DMS153 treated with DMSO at 0.1 percent for 48 hours (cell line): ENCODE measurements around the gene TUBGCP2.
"Not testable (repeated sequence)": the region's sequence is repeated elsewhere in the genome, so short reads cannot be mapped to it uniquely, and the experiment has no call there.

Experiments
- DNase-seq: peaks from one replicate; lab custom pipeline; 2025; ENCODE audit not compliant: unreplicated experiment; lab: John Stamatoyannopoulos, UW

TUBGCP2 gene

GRCh38 chr10:133270204-133270603 lies 38.5 kb downstream of the TUBGCP2 start:
- DNase-seq, result no peak

GRCh38 chr10:133269367-133269766 lies 39.3 kb downstream of the TUBGCP2 start:
- no peak for DNase-seq

- no peak for DNase-seq
Observed at GRCh38 chr10:133268532-133268931, 40.1 kb downstream of the TUBGCP2 start.

- DNase-seq, result no peak
Observed at GRCh38 chr10:133267829-133268228, 40.8 kb downstream of the TUBGCP2 start.

GRCh38 chr10:133267293-133267692 lies 41.4 kb downstream of the TUBGCP2 start:
- no peak for DNase-seq

- DNase-seq, result no peak
Observed at GRCh38 chr10:133266056-133266795, 42.4 kb downstream of the TUBGCP2 start.

- not testable (repeated sequence) for DNase-seq
Observed at GRCh38 chr10:133265052-133265451, 43.6 kb downstream of the TUBGCP2 start.

- DNase-seq, result no peak
Observed at GRCh38 chr10:133264461-133264860, 44.2 kb downstream of the TUBGCP2 start.

- DNase-seq, result no peak
Observed at GRCh38 chr10:133263674-133264073, 45.0 kb downstream of the TUBGCP2 start.

GRCh38 chr10:133262696-133263095 lies 46.0 kb downstream of the TUBGCP2 start:
- no peak for DNase-seq

- no peak for DNase-seq
Observed at GRCh38 chr10:133261726-133262325, 46.8 kb downstream of the TUBGCP2 start.

GRCh38 chr10:133260895-133261725 lies 47.6 kb downstream of the TUBGCP2 start:
- peak; percentile 51 for DNase-seq

- no peak for DNase-seq
Observed at GRCh38 chr10:133259602-133259989, 49.1 kb downstream of the TUBGCP2 start.

GRCh38 chr10:133258818-133259601 lies 49.7 kb downstream of the TUBGCP2 start:
- DNase-seq, result no peak

GRCh38 chr10:133258066-133258817 lies 50.4 kb downstream of the TUBGCP2 start:
- peak; percentile 50 for DNase-seq

GRCh38 chr10:133257489-133258065 lies 51.1 kb downstream of the TUBGCP2 start:
- DNase-seq, result no peak

GRCh38 chr10:133255323-133255722 lies 53.3 kb downstream of the TUBGCP2 start:
- DNase-seq, result no peak

GRCh38 chr10:133254421-133255120 lies 54.1 kb downstream of the TUBGCP2 start:
- no peak for DNase-seq

GRCh38 chr10:133253361-133253955 lies 55.2 kb downstream of the TUBGCP2 start:
- DNase-seq, result no peak
